Ishikawa (cell line): ENCODE measurements around the gene ELP5.

Source experiments
- CREB1 ChIP-seq: IDR thresholded peaks from 2 replicates; pipeline ENCODE4 v1.6.1; 2012; ENCODE audit warnings: low read depth
- EP300 ChIP-seq: IDR thresholded peaks from 2 replicates; pipeline ENCODE4 v1.6.1; 2012; ENCODE audit warnings: borderline replicate concordance
- FOXM1 ChIP-seq: IDR thresholded peaks from 2 replicates; pipeline ENCODE4 v1.6.1; 2012; ENCODE audit warnings: low read depth, borderline replicate concordance
- MAX ChIP-seq: IDR thresholded peaks from 2 replicates; pipeline ENCODE4 v1.6.1; 2012
- NFIC ChIP-seq: IDR thresholded peaks from 2 replicates; pipeline ENCODE4 v1.6.1; 2012
- TAF1 ChIP-seq: IDR thresholded peaks from 2 replicates; pipeline ENCODE4 v1.6.1; 2012; ENCODE audit warnings: low read depth, mild to moderate bottlenecking
- TEAD4 ChIP-seq: IDR thresholded peaks from 2 replicates; pipeline ENCODE4 v1.6.1; 2012
- USF1 ChIP-seq: IDR thresholded peaks from 2 replicates; pipeline ENCODE4 v1.6.1; 2012

GRCh38 chr17:7207120-7208001, 44.7 kb upstream of the ELP5 start:
- TF ChIP-seq TEAD4: no peak
- TF ChIP-seq FOXM1: no peak
- TF ChIP-seq EP300: no peak
- no peak for TF ChIP-seq MAX
- TF ChIP-seq USF1: no peak
- TF ChIP-seq TAF1: no peak
- TF ChIP-seq CREB1: no peak
- no peak for TF ChIP-seq NFIC
